ENCODE data around the gene STIM1. TPM values are rescaled to one million over a fixed set of nuclear protein-coding genes. Genes with fewer than 3 reads are reported as not detected.
A peak's percentile ranks its signal among the peaks of the same experiment; 100 is the strongest.

The STIM1 gene
- total RNA-seq, 1 experiment from 2014 or later = 15.2 TPM

GRCh38 chr11:3953327-3953726 is 97.9 kb downstream of the STIM1 start:
- Histone ChIP-seq H4K5ac (ENCODE audit: insufficient read length, low read depth, low read length) (no peak overlapping the region), H2BK15ac (ENCODE audit: low read depth, low read length) (no peak overlapping the region), H2BK20ac (ENCODE audit: low read depth, low read length, poor library complexity, severe bottlenecking) (no peak overlapping the region), H2AK5ac (ENCODE audit: insufficient read length, low read length) (no peak overlapping the region), H3K4ac (ENCODE audit: low read depth, low read length) (no peak overlapping the region), H3K56ac (ENCODE audit: insufficient read length, low read depth, low read length) (no peak overlapping the region), H3K27me3 (ENCODE audit: insufficient read depth, low read length) (no peaks in the 10 kb centered on the region), H4K20me1 (ENCODE audit: control insufficient read depth, insufficient read depth, insufficient read length) (no peaks in the 10 kb centered on the region), H3K18ac (ENCODE audit: insufficient read length, low read depth, low read length) (peak overlapping the region; percentile 34), H3K23me2 (ENCODE audit: insufficient read length, low read depth, low read length, poor library complexity, severe bottlenecking) (no peaks in the 10 kb centered on the region), H4K8ac (replicated peaks; ENCODE audit: insufficient read length, low read depth, low read length) (no peak overlapping the region), H3T11ph (ENCODE audit: low read length) (no peak overlapping the region), H3K79me2 (ENCODE audit: insufficient read depth, low read length) (no peaks in the 10 kb centered on the region), H3K9ac (ENCODE audit: extremely low read depth, insufficient read length, low read length) (no peak overlapping the region), H3K9me3 (ENCODE audit: control insufficient read depth, low read depth, low read length) (no peaks in the 10 kb centered on the region), H3K4me1 (ENCODE audit: insufficient read depth, low read length) (no peaks in the 10 kb centered on the region; the same call in 1 of the 2 replicates), H3K14ac (ENCODE audit: insufficient read depth, low read length) (no peak overlapping the region), H2BK12ac (ENCODE audit: insufficient read length, low read depth, low read length) (no peak overlapping the region), H3K27ac (ENCODE audit: insufficient read length, low read depth, low read length) (no peak overlapping the region), H2AFZ (ENCODE audit: low read length) (no peak overlapping the region), H2BK120ac (ENCODE audit: low read depth, low read length, poor library complexity, severe bottlenecking) (no peak overlapping the region), H2BK5ac (ENCODE audit: insufficient read length, low read length) (no peak overlapping the region), H3K4me2 (ENCODE audit: insufficient read depth, insufficient read length, low read length) (no peak overlapping the region), H3K79me1 (ENCODE audit: insufficient read depth, low read depth, low read length, poor library complexity, severe bottlenecking) (no peaks in the 10 kb centered on the region), H3K23ac (ENCODE audit: insufficient read length, low read depth, low read length) (no peak overlapping the region), H4K91ac (ENCODE audit: insufficient read length, low read depth, low read length) (no peak overlapping the region)
- no peak for DNase-seq
- no peak for TF ChIP-seq CTCF (conservative IDR thresholded peaks at IDR 0.05)
- H3K36me3 Mint-ChIP-seq (ENCODE audit: insufficient read depth in 1 of 3, low read depth in 3 of 3) = no peaks in the 10 kb centered on the region
- H3K27ac Mint-ChIP-seq = no peak overlapping the region
- H3K9me3 Mint-ChIP-seq = no peaks in the 10 kb centered on the region
- peaks cover 8 to 11% of the 10 kb centered on the region in 2 experiments for H3K4me1 Mint-ChIP-seq
- no CpG with 5 or more reads among the region's 3 CpGs for WGBS (ENCODE audit: extremely low coverage, insufficient read length, low lambda C conversion rate)
- H3K4me3 Mint-ChIP-seq = no peak overlapping the region
- H3K27me3 Mint-ChIP-seq (ENCODE audit: low read depth) = no peaks in the 10 kb centered on the region

All from H9 (cell line).